BLaER1 treated with 17β-estradiol and CSF1 and Interleukin-3, amounts not matched to agents 10 nM and 100 nM (cell line): ENCODE measurements around the gene STAM.
A peak's percentile ranks its signal among the peaks of the same experiment; 100 is the strongest.
"Not testable (repeated sequence)": the region's sequence is repeated elsewhere in the genome, so short reads cannot be mapped to it uniquely, and the experiment has no call there.

Source experiments
- H3K27ac ChIP-seq, 11 experiments: shearing (Covaris generic); formaldehyde crosslinking; 2 replicates each; pipeline ENCODE4 v1.8.1; 2022
- H3K27me3 ChIP-seq, 11 experiments: shearing (Covaris generic); formaldehyde crosslinking; 2 replicates each; pipeline ENCODE4 v1.8.1; 2022
- H3K36me3 ChIP-seq, 11 experiments: shearing (Covaris generic); formaldehyde crosslinking; 2 replicates each; pipeline ENCODE4 v1.8.1; 2022
- H3K4me1 ChIP-seq, 10 experiments: shearing (Covaris generic); formaldehyde crosslinking; 2 replicates each; pipeline ENCODE4 v1.8.1; 2022
- H3K4me2 ChIP-seq, 11 experiments: shearing (Covaris generic); formaldehyde crosslinking; 2 replicates each; pipeline ENCODE4 v1.8.1; 2022
- H3K4me3 ChIP-seq, 10 experiments: shearing (Covaris generic); formaldehyde crosslinking; 2 replicates each; pipeline ENCODE4 v1.8.1; 2022
- H3K9ac ChIP-seq, 11 experiments: shearing (Covaris generic); formaldehyde crosslinking; 2 replicates each; pipeline ENCODE4 v1.8.1; 2022
- H3K9me3 ChIP-seq, 11 experiments: shearing (Covaris generic); formaldehyde crosslinking; replicated peaks in 1 of 11; 2 replicates each; pipeline ENCODE4 v1.8.1; 2022
- H4K20me1 ChIP-seq, 11 experiments: shearing (Covaris generic); formaldehyde crosslinking; 2 replicates each; pipeline ENCODE4 v1.8.1; 2022
- Cebpa-rat ChIP-seq, 11 experiments: shearing (Covaris generic); IDR thresholded peaks; 2 replicates each; pipeline ENCODE4 v1.8.1; 2022

STAM gene

DNA sequence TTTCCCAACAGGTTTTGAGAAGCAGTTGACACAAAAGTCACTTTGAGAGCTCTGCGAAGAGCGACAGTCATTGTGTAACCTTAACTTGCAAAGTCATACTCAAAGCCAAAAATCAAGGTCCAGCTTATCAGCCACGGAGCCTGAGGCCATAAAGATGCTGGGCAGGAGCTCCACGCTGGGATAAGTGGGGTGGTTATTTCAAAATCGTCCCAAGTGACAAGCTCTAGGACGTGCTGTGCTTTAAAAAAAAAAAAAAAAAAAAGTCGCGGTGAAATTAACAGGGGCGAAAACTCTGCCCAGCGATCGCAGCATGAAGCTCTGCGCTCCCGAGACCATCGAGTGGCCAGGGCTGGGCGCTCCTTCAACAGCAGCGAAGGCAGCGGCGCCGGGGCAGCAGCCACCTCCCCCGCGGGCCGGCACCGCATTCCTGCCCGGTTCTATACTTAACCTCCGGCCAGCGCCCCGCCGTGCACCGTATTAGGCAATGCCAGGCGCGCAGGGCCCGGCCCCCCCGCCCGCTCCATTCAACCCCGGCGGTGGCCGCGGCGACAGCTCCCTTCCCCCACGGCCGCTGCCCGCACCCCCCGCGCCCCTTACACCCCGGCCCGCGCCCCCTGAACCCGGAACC is 27.4 kb upstream of the STAM start:
- Histone ChIP-seq H3K4me1 (peaks cover 3 to 52% (median 29%) of the 10 kb centered on the region in 10 experiments; a peak in 17 of 20 replicates), H3K27ac (peak overlapping the region in 10 of 11 experiments; percentile 67 to 97 (median 92); a peak in 20 of 22 replicates), H3K4me3 (peak overlapping the region; percentile 67 to 90 (median 85)), H3K9ac (peak overlapping the region; percentile 73 to 98 (median 90); a peak in 21 of 22 replicates), H3K4me2 (peak overlapping the region; percentile 74 to 94 (median 84)), H3K9me3 (0 out of 22 replicates have a peak, but pooled peaks cover 0 to 4% (median 0%) of the 10 kb centered on the region in 11 experiments), H3K27me3 (no peaks in the 10 kb centered on the region), H3K36me3 (peaks cover 0 to 40% (median 20%) of the 10 kb centered on the region in 11 experiments; a peak in 11 of 22 replicates), H4K20me1 (peaks cover 0 to 7% (median 0%) of the 10 kb centered on the region in 11 experiments; a peak in 2 of 22 replicates)
- peak in 3 of 11 experiments; percentile 7 to 27 (median 19); a peak in 1 of 22 replicates for TF ChIP-seq Cebpa-rat (IDR thresholded peaks at IDR 0.05)

DNA sequence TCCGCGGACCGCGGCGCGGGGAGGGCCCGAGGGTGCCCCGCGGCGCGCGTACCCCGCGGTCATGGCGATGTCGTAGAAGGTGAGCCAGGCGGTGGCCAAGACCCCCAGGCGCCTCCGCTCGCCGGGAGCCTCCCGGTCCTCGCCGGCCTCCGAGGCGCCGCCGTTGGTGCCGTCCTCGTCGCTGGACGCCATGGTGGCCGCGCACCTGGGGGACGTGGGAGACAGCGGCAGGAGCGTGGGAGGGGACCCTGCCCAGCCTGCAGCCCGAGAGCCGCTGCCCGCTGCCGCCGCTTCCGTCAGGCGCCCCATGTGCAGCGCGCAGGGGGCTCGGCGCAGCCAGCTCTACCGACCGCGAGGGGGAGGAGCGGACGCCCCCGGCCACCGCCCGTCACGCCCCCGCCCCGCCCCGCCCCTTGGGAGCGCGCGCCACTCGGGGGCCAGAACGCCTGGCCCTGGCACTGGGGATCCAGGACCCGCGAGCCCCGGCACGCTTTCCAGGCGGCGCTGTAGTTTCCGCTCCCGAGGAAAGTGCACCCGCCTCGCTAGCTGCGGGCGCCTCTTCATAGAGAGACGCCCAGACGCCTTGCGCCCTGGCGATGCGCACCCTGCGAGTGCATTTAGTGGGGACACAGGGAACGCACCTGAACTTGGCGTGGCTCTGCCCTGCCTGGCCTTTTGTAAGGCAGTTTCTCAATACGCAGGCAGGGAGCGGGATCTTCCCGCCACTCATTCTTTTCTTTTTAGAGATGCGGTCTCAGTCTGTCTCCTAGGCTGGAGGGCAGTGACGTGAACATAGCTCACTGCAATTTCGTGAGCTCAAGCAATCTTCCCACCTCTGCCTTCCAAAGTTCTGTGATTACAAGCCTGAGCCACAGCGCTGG is 26.7 kb upstream of the STAM start, which contains the start of gene HACD1:
Gene HACD1, minus strand, starts transcription at position 344 of the 881 bp plus-strand sequence. Its CDS starts 35 bp downstream, at position 309.
- Histone ChIP-seq H3K4me1 (peaks cover 3 to 46% (median 28%) of the 10 kb centered on the region in 10 experiments; a peak in 16 of 20 replicates), H3K27me3 (no peaks in the 10 kb centered on the region), H3K9ac (peak within 1 kb of the TSS; percentile 73 to 98 (median 90); a peak in 21 of 22 replicates), H4K20me1 (peaks cover 0 to 7% (median 0%) of the 10 kb centered on the region in 11 experiments; a peak in 2 of 22 replicates), H3K4me2 (peak within 1 kb of the TSS; percentile 78 to 96 (median 85)), H3K9me3 (0 out of 22 replicates have a peak, but pooled peaks cover 0 to 4% (median 0%) of the 10 kb centered on the region in 11 experiments), H3K4me3 (peak within 1 kb of the TSS; percentile 67 to 90 (median 85)), H3K27ac (peak within 1 kb of the TSS in 10 of 11 experiments; percentile 67 to 97 (median 92); a peak in 20 of 22 replicates), H3K36me3 (peaks cover 0 to 33% (median 15%) of the 10 kb centered on the region in 11 experiments; a peak in 11 of 22 replicates)
- no peak for TF ChIP-seq Cebpa-rat (IDR thresholded peaks at IDR 0.05)

GRCh38 chr10:17622061-17622460 is 21.9 kb upstream of the STAM start:
- H3K4me2 ChIP-seq: no peak overlapping the region
- H3K27me3 ChIP-seq: no peaks in the 10 kb centered on the region
- no peak for TF ChIP-seq Cebpa-rat (IDR thresholded peaks at IDR 0.05)
- no peaks in the 10 kb centered on the region for H3K36me3 ChIP-seq
- peaks cover 0 to 16% (median 11%) of the 10 kb centered on the region in 10 experiments; a peak in 14 of 20 replicates for H3K4me1 ChIP-seq
- no peaks in the 10 kb centered on the region for H4K20me1 ChIP-seq
- H3K9me3 ChIP-seq: peaks cover 0 to 8% (median 0%) of the 10 kb centered on the region in 11 experiments; a peak in 1 of 22 replicates
- no peak overlapping the region for H3K9ac ChIP-seq
- H3K4me3 ChIP-seq: no peak overlapping the region
- no peak overlapping the region for H3K27ac ChIP-seq

GRCh38 chr10:17624996-17625395 is 19.0 kb upstream of the STAM start:
- no peak overlapping the region for H3K4me3 ChIP-seq
- no peaks in the 10 kb centered on the region for H4K20me1 ChIP-seq
- no peaks in the 10 kb centered on the region for H3K4me1 ChIP-seq
- no peak overlapping the region for H3K4me2 ChIP-seq
- H3K9ac ChIP-seq: no peak overlapping the region
- no peaks in the 10 kb centered on the region for H3K36me3 ChIP-seq
- H3K27me3 ChIP-seq: no peaks in the 10 kb centered on the region
- H3K9me3 ChIP-seq: peaks cover 0 to 8% (median 0%) of the 10 kb centered on the region in 11 experiments; a peak in 4 of 22 replicates
- no peak for TF ChIP-seq Cebpa-rat (IDR thresholded peaks at IDR 0.05)
- H3K27ac ChIP-seq: no peak overlapping the region

DNA sequence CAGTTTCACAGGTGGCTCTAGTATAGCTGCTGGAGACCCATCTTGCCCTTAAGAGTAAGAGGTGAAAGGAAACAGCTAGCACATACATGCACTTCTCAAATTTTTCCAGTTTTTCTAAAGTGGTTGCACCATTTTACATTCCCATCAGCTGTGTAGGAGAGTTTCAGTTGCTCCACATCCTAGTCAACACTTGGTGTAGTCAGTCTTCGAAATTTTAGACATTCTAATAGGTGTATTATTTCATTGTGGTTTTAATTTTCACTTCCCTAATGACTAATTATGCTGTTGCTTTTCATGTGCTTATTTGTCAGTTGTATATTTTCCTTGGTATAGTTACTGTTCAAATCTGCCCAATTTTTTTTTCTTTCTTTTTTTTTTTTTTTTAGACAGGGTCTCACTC is 17.3 kb upstream of the STAM start:
- peaks cover 0 to 8% (median 0%) of the 10 kb centered on the region in 11 experiments; a peak in 4 of 22 replicates for H3K9me3 ChIP-seq
- H3K4me2 ChIP-seq: no peak overlapping the region
- H3K4me1 ChIP-seq: no peaks in the 10 kb centered on the region
- H3K4me3 ChIP-seq: no peak overlapping the region
- no peaks in the 10 kb centered on the region for H3K36me3 ChIP-seq
- H3K27ac ChIP-seq: no peak overlapping the region
- H4K20me1 ChIP-seq: no peaks in the 10 kb centered on the region
- no peak for TF ChIP-seq Cebpa-rat (IDR thresholded peaks at IDR 0.05)
- no peak overlapping the region for H3K9ac ChIP-seq
- H3K27me3 ChIP-seq: no peaks in the 10 kb centered on the region

GRCh38 chr10:17632590-17632989 is 11.4 kb upstream of the STAM start:
- H3K27me3 ChIP-seq, H3K4me1 ChIP-seq, H4K20me1 ChIP-seq, H3K36me3 ChIP-seq, H3K27ac ChIP-seq, H3K4me2 ChIP-seq, H3K9ac ChIP-seq, H3K4me3 ChIP-seq, H3K9me3 ChIP-seq: not testable (repeated sequence)

GRCh38 chr10:17633353-17633752 is 10.6 kb upstream of the STAM start:
- Histone ChIP-seq H3K4me2 (no peak overlapping the region), H3K27ac (no peak overlapping the region), H4K20me1 (no peaks in the 10 kb centered on the region), H3K36me3 (no peaks in the 10 kb centered on the region), H3K27me3 (no peaks in the 10 kb centered on the region), H3K9me3 (peaks cover 0 to 4% (median 0%) of the 10 kb centered on the region in 11 experiments; a peak in 3 of 22 replicates), H3K4me1 (no peaks in the 10 kb centered on the region), H3K9ac (no peak overlapping the region), H3K4me3 (no peak overlapping the region)
- no peak for TF ChIP-seq Cebpa-rat (IDR thresholded peaks at IDR 0.05)

GRCh38 chr10:17637869-17638268 is 6.1 kb upstream of the STAM start:
- no peaks in the 10 kb centered on the region for H4K20me1 ChIP-seq
- no peaks in the 10 kb centered on the region for H3K27me3 ChIP-seq
- TF ChIP-seq Cebpa-rat (IDR thresholded peaks at IDR 0.05): no peak
- peaks cover 0 to 7% (median 0%) of the 10 kb centered on the region in 11 experiments; a peak in 2 of 22 replicates for H3K36me3 ChIP-seq
- no peaks in the 10 kb centered on the region for H3K9me3 ChIP-seq
- no peak overlapping the region for H3K4me3 ChIP-seq
- H3K4me1 ChIP-seq: peaks cover 7 to 15% (median 8%) of the 10 kb centered on the region in 10 experiments
- H3K27ac ChIP-seq: no peak overlapping the region
- H3K4me2 ChIP-seq: no peak overlapping the region
- H3K9ac ChIP-seq: no peak overlapping the region
